SK-N-SH (cell line): ENCODE results near the gene SIRT3. TPM values are rescaled to one million over a fixed set of nuclear protein-coding genes. Genes with fewer than 3 reads are reported as not detected.

Source experiments
- CTCF ChIA-PET: fragments of 300-600, 350-600 bp; formaldehyde crosslinking; extraction: SDS; loops from one replicate; lab custom pipeline; 2021; lab: Yijun Ruan, JAX
- POLR2A ChIA-PET: fragments of 350-600 bp; sonication (Branson Sonifier 250); formaldehyde crosslinking; extraction: SDS; loops from one replicate; lab custom pipeline; 2020; ENCODE audit warnings: antibody characterized with exemption, inconsistent platforms; lab: Yijun Ruan, JAX
- DNase-seq: peaks from one replicate; pipeline ENCODE4 v3.0.0; 2012
- H2AFZ ChIP-seq: fragments of 200-600 bp; sonication (generic); 2 replicates; pipeline ENCODE4 v1.8.1; 2016; ENCODE audit warnings: antibody characterized with exemption, mild to moderate bottlenecking, low read depth
- H3F3A ChIP-seq: fragments of 200-600 bp; sonication (generic); replicated peaks from 2 replicates; pipeline ENCODE3; 2016; ENCODE audit warnings: antibody characterized with exemption, mild to moderate bottlenecking; ENCODE audit not compliant: insufficient read depth
- H3K27ac ChIP-seq, 2 experiments: fragments of 200-500 bp in 1 of 2; fragments of 200-600 bp in 1 of 2; sonication (Bioruptor generic) in 1 of 2; sonication (generic), shearing (Covaris generic) in 1 of 2; 2 replicates each; pipeline versions ENCODE4 v1.5.1 to v1.6.1; 2014 to 2016; ENCODE audit warnings: low read depth in 2 of 2, inconsistent platforms in 1 of 2, low read length in 1 of 2, mild to moderate bottlenecking in 1 of 2, mixed read lengths in 1 of 2
- H3K27me3 ChIP-seq: fragments of 200-600 bp; sonication (generic), shearing (Covaris generic); 2 replicates; pipeline ENCODE4 v1.6.1; 2016; ENCODE audit warnings: mixed run types; ENCODE audit not compliant: insufficient read depth
- H3K36me3 ChIP-seq, 2 experiments: fragments of 200-500 bp in 1 of 2; fragments of 200-600 bp in 1 of 2; sonication (Bioruptor generic) in 1 of 2; sonication (generic) in 1 of 2; replicated peaks in 1 of 2; 2 replicates each; pipeline versions ENCODE3 to v1.5.1; 2014 to 2016; ENCODE audit warnings: low read length in 1 of 2, mild to moderate bottlenecking in 1 of 2; ENCODE audit not compliant: insufficient read depth in 2 of 2, control insufficient read depth in 1 of 2
- H3K4me1 ChIP-seq, 2 experiments: fragments of 200-500 bp in 1 of 2; fragments of 200-600 bp in 1 of 2; sonication (Bioruptor generic) in 1 of 2; sonication (generic), shearing (Covaris generic) in 1 of 2; 2 replicates each; pipeline versions ENCODE4 v1.5.1 to v1.6.1; 2014 to 2016; ENCODE audit warnings: low read depth in 1 of 2, low read length in 1 of 2, mixed run types in 1 of 2; ENCODE audit not compliant: insufficient read depth in 2 of 2, control insufficient read depth in 1 of 2
- H3K4me2 ChIP-seq: fragments of 200-600 bp; sonication (generic), shearing (Covaris generic); 2 replicates; pipeline ENCODE4 v1.6.1; 2017; ENCODE audit warnings: mixed run types
- H3K4me3 ChIP-seq, 2 experiments: fragments of 200-500 bp in 1 of 2; fragments of 200-600 bp in 1 of 2; sonication (Bioruptor generic) in 1 of 2; sonication (generic), shearing (Covaris generic) in 1 of 2; 2 replicates each; pipeline versions ENCODE4 v1.5.1 to v1.8.1; 2014 to 2016; ENCODE audit warnings: low read depth in 2 of 2, inconsistent platforms in 1 of 2, low read length in 1 of 2, mild to moderate bottlenecking in 1 of 2, mixed read lengths in 1 of 2, moderate library complexity in 1 of 2
- H3K79me2 ChIP-seq: fragments of 200-600 bp; sonication (generic); 2 replicates; pipeline ENCODE4 v1.8.1; 2017; ENCODE audit warnings: mild to moderate bottlenecking; ENCODE audit not compliant: insufficient read depth
- H3K9ac ChIP-seq: fragments of 200-600 bp; sonication (generic); 2 replicates; pipeline ENCODE4 v1.6.1; 2017; ENCODE audit warnings: mixed run types
- H3K9me2 ChIP-seq: fragments of 200-600 bp; sonication (generic); 2 replicates; pipeline ENCODE4 v1.6.1; 2017; ENCODE audit warnings: mixed run types
- H3K9me3 ChIP-seq: fragments of 200-600 bp; sonication (generic); 2 replicates; pipeline ENCODE4 v1.6.1; 2017; ENCODE audit warnings: mixed run types, mild to moderate bottlenecking, moderate library complexity
- H4K20me1 ChIP-seq: fragments of 200-600 bp; sonication (generic); 2 replicates; pipeline ENCODE4 v1.6.1; 2017; ENCODE audit warnings: mild to moderate bottlenecking, mixed run types; ENCODE audit not compliant: insufficient read depth
- EZH2phosphoT487 ChIP-seq: fragments of 200-600 bp; sonication (generic); IDR thresholded peaks from 2 replicates; pipeline ENCODE4 v1.6.1; 2017; ENCODE audit warnings: low read depth, mixed run types, mild to moderate bottlenecking, antibody characterized with exemption, moderate library complexity, borderline replicate concordance
- FOXJ3 ChIP-seq: sonication (generic); formaldehyde crosslinking; IDR thresholded peaks from 2 replicates; pipeline ENCODE4 v1.5.1; 2020; ENCODE audit warnings: mild to moderate bottlenecking, missing genetic modification reagents
- GATA2 ChIP-seq: sonication (generic); formaldehyde crosslinking; IDR thresholded peaks from 2 replicates; pipeline ENCODE4 v1.5.0; 2020; ENCODE audit warnings: mild to moderate bottlenecking, missing genetic modification reagents
- MXI1 ChIP-seq: IDR thresholded peaks from 2 replicates; pipeline ENCODE4 v1.6.1; 2012; ENCODE audit warnings: mild to moderate bottlenecking, low read depth, low read length, improper control_type of control experiment
- NRF1 ChIP-seq: IDR thresholded peaks from 2 replicates; pipeline ENCODE4 v1.6.1; 2012; ENCODE audit warnings: low read depth, mild to moderate bottlenecking, low read length
- RAD21 ChIP-seq: IDR thresholded peaks from 2 replicates; pipeline ENCODE4 v1.6.1; 2012; ENCODE audit warnings: mild to moderate bottlenecking, low read length
- RCOR1 ChIP-seq: fragments of 150-350 bp; IDR thresholded peaks from 2 replicates; pipeline ENCODE4 v1.6.1; 2017; ENCODE audit warnings: antibody characterized with exemption, low read length
- REST ChIP-seq: IDR thresholded peaks from 2 replicates; pipeline ENCODE4 v1.6.1; 2012; ENCODE audit warnings: mild to moderate bottlenecking, low read depth, low read length, moderate library complexity
- RFX5 ChIP-seq: IDR thresholded peaks from 2 replicates; pipeline ENCODE4 v1.6.1; 2012; ENCODE audit warnings: mild to moderate bottlenecking, improper control_type of control experiment, low read length
- SIN3A ChIP-seq: IDR thresholded peaks from 2 replicates; pipeline ENCODE4 v1.6.1; 2012; ENCODE audit warnings: low read depth, mild to moderate bottlenecking, low read length, moderate library complexity, borderline replicate concordance
- USF1 ChIP-seq: IDR thresholded peaks from 2 replicates; pipeline ENCODE4 v1.4.0; 2012; ENCODE audit warnings: low read depth, borderline replicate concordance
- WGBS: methylation state at CpG from one replicate; pipeline ENCODE4 v1.1.6; 2017; ENCODE audit warnings: low lambda C conversion rate; 5-methylcytosine and 5-hydroxymethylcytosine counted together
- polyA plus RNA-seq, 3 experiments: library from polyadenylated mRNA; depleted of rRNA; stranded (reverse); fragments of >200 nt; gene quantifications; 2 replicates each; pipeline ENCODE4 v1.2.3, GENCODE V29; 2012
- TF ChIP-seq, protein P1 (sequence below): IDR thresholded peaks from 2 replicates; pipeline ENCODE4 v1.4.0; 2012; ENCODE audit warnings: low read depth, borderline replicate concordance

The SIRT3 gene
- polyA plus RNA-seq, 1 of the 3 experiments (the other 2 are of a cell fraction), result 34.4 TPM

- Histone ChIP-seq H3K4me2 (no peak overlapping the region), H3K27ac (no peak overlapping the region), H3K4me1 (peaks cover 0 to 4% of the 10 kb centered on the region in 2 experiments; a peak in 3 of 4 replicates), H3K36me3 (peaks cover 55 to 59% of the 10 kb centered on the region in 2 experiments), H3K9me3 (no peaks in the 10 kb centered on the region), H3K27me3 (no peaks in the 10 kb centered on the region), H3F3A (peaks cover 9% of the 10 kb centered on the region), H3K79me2 (peaks cover 66% of the 10 kb centered on the region), H3K9me2 (no peaks in the 10 kb centered on the region), H2AFZ (no peak overlapping the region), H3K9ac (no peak overlapping the region), H4K20me1 (peaks cover 7% of the 10 kb centered on the region), H3K4me3 (no peak overlapping the region)
- TF ChIP-seq FOXJ3 (CRISPR knock-in tag) (no peak), RFX5 (no peak), SIN3A (no peak), RCOR1 (no peak), MXI1 (no peak), EZH2phosphoT487 (no peak), GATA2 (CRISPR knock-in tag) (no peak), NRF1 (no peak), RAD21 (no peak), REST (no peak), USF1 (no peak)
- TF ChIP-seq, protein P1, sequence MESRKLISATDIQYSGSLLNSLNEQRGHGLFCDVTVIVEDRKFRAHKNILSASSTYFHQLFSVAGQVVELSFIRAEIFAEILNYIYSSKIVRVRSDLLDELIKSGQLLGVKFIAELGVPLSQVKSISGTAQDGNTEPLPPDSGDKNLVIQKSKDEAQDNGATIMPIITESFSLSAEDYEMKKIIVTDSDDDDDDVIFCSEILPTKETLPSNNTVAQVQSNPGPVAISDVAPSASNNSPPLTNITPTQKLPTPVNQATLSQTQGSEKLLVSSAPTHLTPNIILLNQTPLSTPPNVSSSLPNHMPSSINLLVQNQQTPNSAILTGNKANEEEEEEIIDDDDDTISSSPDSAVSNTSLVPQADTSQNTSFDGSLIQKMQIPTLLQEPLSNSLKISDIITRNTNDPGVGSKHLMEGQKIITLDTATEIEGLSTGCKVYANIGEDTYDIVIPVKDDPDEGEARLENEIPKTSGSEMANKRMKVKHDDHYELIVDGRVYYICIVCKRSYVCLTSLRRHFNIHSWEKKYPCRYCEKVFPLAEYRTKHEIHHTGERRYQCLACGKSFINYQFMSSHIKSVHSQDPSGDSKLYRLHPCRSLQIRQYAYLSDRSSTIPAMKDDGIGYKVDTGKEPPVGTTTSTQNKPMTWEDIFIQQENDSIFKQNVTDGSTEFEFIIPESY, result no peak
- ChIA-PET CTCF (interaction anchor here (4.5 kb wide), 1 partner anchor 10 kb away, joined by 20 read pairs; no protein-coding TSS in a partner anchor), POLR2A (no interaction called here)
- DNase-seq, result no peak
- 94% methylated on average over 5 of the region's 5 CpGs for WGBS
These were observed 5.5 kb upstream of the SIRT3 start for GRCh38 chr11:241634-242033.
